ENCODE measurements around the gene IL2RA.
"Not testable (repeated sequence)": the region's sequence is repeated elsewhere in the genome, so short reads cannot be mapped to it uniquely, and the experiment has no call there.

Gene IL2RA

GRCh38 chr10:5964736-5965135 lies 97.4 kb downstream of the IL2RA start:
- TF ChIP-seq CTCF (IDR thresholded peaks at IDR 0.05; ENCODE audit: control extremely low read depth, extremely low read depth, low read depth, missing control alignments) = no peak
- ChIA-PET POLR2A (no interaction called here), CTCF (interaction anchor here (1.2 kb wide), 2 partner anchors 122 to 123 kb away, joined by 3 read pairs; no protein-coding TSS in a partner anchor)
- no peak for DNase-seq (ENCODE audit: extremely low spot score)

- ChIA-PET POLR2A (no interaction called here), CTCF (interaction anchor here (1.2 kb wide), 1 partner anchor 123 kb away, joined by 3 read pairs; no protein-coding TSS in a partner anchor)
- no peak for TF ChIP-seq CTCF (IDR thresholded peaks at IDR 0.05; ENCODE audit: control extremely low read depth, extremely low read depth, low read depth, missing control alignments)
- DNase-seq (ENCODE audit: extremely low spot score) = no peak
Observed at GRCh38 chr10:5963591-5963990, 98.6 kb downstream of the IL2RA start.

GRCh38 chr10:5963071-5963470 lies 99.1 kb downstream of the IL2RA start:
- ChIA-PET POLR2A (no interaction called here), CTCF (no interaction called here)
- DNase-seq (ENCODE audit: extremely low spot score) = no peak
- no peak for TF ChIP-seq CTCF (IDR thresholded peaks at IDR 0.05; ENCODE audit: control extremely low read depth, extremely low read depth, low read depth, missing control alignments)

GRCh38 chr10:5962358-5962940 lies 99.7 kb downstream of the IL2RA start:
- POLR2A ChIA-PET, CTCF ChIA-PET: not testable (repeated sequence)
- peak; percentile 8 for DNase-seq (ENCODE audit: extremely low spot score)

- POLR2A ChIA-PET = no interaction called here
- no peak for TF ChIP-seq CTCF (IDR thresholded peaks at IDR 0.05; ENCODE audit: control extremely low read depth, extremely low read depth, low read depth, missing control alignments)
- peak; percentile 12 for DNase-seq (ENCODE audit: extremely low spot score)
- CTCF ChIA-PET = no interaction called here
Observed at GRCh38 chr10:5961405-5962100, 100.6 kb downstream of the IL2RA start.

GRCh38 chr10:5960973-5961275 lies 101.2 kb downstream of the IL2RA start:
- POLR2A ChIA-PET; DNase-seq (ENCODE audit: extremely low spot score); CTCF ChIA-PET: not testable (repeated sequence)
